Measurements from ENCODE around the gene NIPBL.

GRCh38 chr5:36881807-36882206, 5.2 kb downstream of the NIPBL start:
- TF ChIP-seq CTCF (conservative IDR thresholded peaks at IDR 0.05; ENCODE audit: low read depth, low read length) (no peak), EZH2 (IDR thresholded peaks at IDR 0.05; ENCODE audit: borderline replicate concordance, low read depth, low read length, poor library complexity, severe bottlenecking) (no peak)
